ENCODE measurements around the gene BRMS1L.
"Not testable (repeated sequence)": the region's sequence is repeated elsewhere in the genome, so short reads cannot be mapped to it uniquely, and the experiment has no call there.

Gene BRMS1L

GRCh38 chr14:35826218-35826951 lies at the start of gene BRMS1L:
TSS of gene BRMS1L (plus strand) at chr14:35826338. CDS start at chr14:35826517, 179 bp downstream.
- DNase-seq = peak; percentile 61 to 99 (median 94)

GRCh38 chr14:35776823-35777222 lies 49.3 kb upstream of the BRMS1L start:
- no peak for DNase-seq

GRCh38 chr14:35777550-35777949 lies 48.6 kb upstream of the BRMS1L start:
- DNase-seq = not testable (repeated sequence)

GRCh38 chr14:35779368-35779767 lies 46.8 kb upstream of the BRMS1L start:
- DNase-seq = no peak

GRCh38 chr14:35783699-35784098 lies 42.4 kb upstream of the BRMS1L start:
- no peak for DNase-seq

GRCh38 chr14:35786856-35787255 lies 39.3 kb upstream of the BRMS1L start:
- no peak for DNase-seq

- DNase-seq = no peak
These were observed 36.5 kb upstream of the BRMS1L start for GRCh38 chr14:35789651-35790050.

GRCh38 chr14:35797796-35798195 lies 28.3 kb upstream of the BRMS1L start:
- DNase-seq = no peak

GRCh38 chr14:35806006-35806907 lies 19.9 kb upstream of the BRMS1L start:
- no peak for DNase-seq

GRCh38 chr14:35807131-35807961 lies 18.8 kb upstream of the BRMS1L start:
- no peak for DNase-seq

- DNase-seq = no peak
These were observed 18.0 kb upstream of the BRMS1L start for GRCh38 chr14:35808076-35808637.

- DNase-seq = peak; percentile 33 to 93 (median 80)
These were observed 17.2 kb upstream of the BRMS1L start, which contains the start of gene RALGAPA1 for GRCh38 chr14:35808638-35809563. TSS of gene RALGAPA1 (minus strand) at chr14:35809295. CDS start at chr14:35808835, 460 bp downstream.

- no peak for DNase-seq
These were observed 16.5 kb upstream of the BRMS1L start for GRCh38 chr14:35809597-35809996.

GRCh38 chr14:35810963-35811362 lies 15.2 kb upstream of the BRMS1L start:
- no peak for DNase-seq

- peak in 5 of 14 donors; percentile 3 to 44 (median 16) for DNase-seq
These were observed 11.7 kb upstream of the BRMS1L start for GRCh38 chr14:35814371-35815005.

GRCh38 chr14:35818346-35819115 lies 7.6 kb upstream of the BRMS1L start:
- peak in 3 of 14 donors; percentile 4 to 36 (median 10) for DNase-seq

- DNase-seq = no peak
These were observed 6.3 kb upstream of the BRMS1L start for GRCh38 chr14:35819591-35820540.

Data from C1 segment of cervical spinal cord (tissue), 14 donors.